Ishikawa (cell line): ENCODE measurements around the gene ATP9A.

Source experiments
- CEBPB ChIP-seq: IDR thresholded peaks from 2 replicates; pipeline ENCODE4 v1.6.1; 2012
- CREB1 ChIP-seq: IDR thresholded peaks from 2 replicates; pipeline ENCODE4 v1.6.1; 2012; ENCODE audit warnings: low read depth
- EGR1 ChIP-seq: IDR thresholded peaks from 2 replicates; pipeline ENCODE4 v1.6.1; 2012
- EP300 ChIP-seq: IDR thresholded peaks from 2 replicates; pipeline ENCODE4 v1.6.1; 2012; ENCODE audit warnings: borderline replicate concordance
- FOXM1 ChIP-seq: IDR thresholded peaks from 2 replicates; pipeline ENCODE4 v1.6.1; 2012; ENCODE audit warnings: low read depth, borderline replicate concordance
- NFIC ChIP-seq: IDR thresholded peaks from 2 replicates; pipeline ENCODE4 v1.6.1; 2012
- RAD21 ChIP-seq: IDR thresholded peaks from 2 replicates; pipeline ENCODE4 v1.6.1; 2012; ENCODE audit warnings: low read depth
- REST ChIP-seq: IDR thresholded peaks from 2 replicates; pipeline ENCODE4 v1.6.1; 2012; ENCODE audit warnings: low read depth, mild to moderate bottlenecking
- TAF1 ChIP-seq: IDR thresholded peaks from 2 replicates; pipeline ENCODE4 v1.6.1; 2012; ENCODE audit warnings: low read depth, mild to moderate bottlenecking
- TCF12 ChIP-seq: IDR thresholded peaks from 2 replicates; pipeline ENCODE4 v1.6.1; 2012; ENCODE audit warnings: low read depth
- TEAD4 ChIP-seq: IDR thresholded peaks from 2 replicates; pipeline ENCODE4 v1.6.1; 2012
- YY1 ChIP-seq: IDR thresholded peaks from 2 replicates; pipeline ENCODE4 v1.6.1; 2012; ENCODE audit warnings: low read depth
- TF ChIP-seq, protein P1 (sequence below): IDR thresholded peaks from 2 replicates; pipeline ENCODE4 v1.6.1; 2012
- TF ChIP-seq, protein P2 (sequence below): IDR thresholded peaks from 2 replicates; pipeline ENCODE4 v1.6.1; 2012

- TF ChIP-seq REST (no peak), YY1 (no peak), NFIC (no peak), TAF1 (no peak), CREB1 (no peak), EP300 (no peak), TEAD4 (no peak), EGR1 (no peak), TCF12 (no peak), FOXM1 (no peak), CEBPB (no peak), RAD21 (no peak)
- TF ChIP-seq, protein P1, sequence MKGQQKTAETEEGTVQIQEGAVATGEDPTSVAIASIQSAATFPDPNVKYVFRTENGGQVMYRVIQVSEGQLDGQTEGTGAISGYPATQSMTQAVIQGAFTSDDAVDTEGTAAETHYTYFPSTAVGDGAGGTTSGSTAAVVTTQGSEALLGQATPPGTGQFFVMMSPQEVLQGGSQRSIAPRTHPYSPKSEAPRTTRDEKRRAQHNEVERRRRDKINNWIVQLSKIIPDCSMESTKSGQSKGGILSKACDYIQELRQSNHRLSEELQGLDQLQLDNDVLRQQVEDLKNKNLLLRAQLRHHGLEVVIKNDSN: no peak
- TF ChIP-seq, protein P2, sequence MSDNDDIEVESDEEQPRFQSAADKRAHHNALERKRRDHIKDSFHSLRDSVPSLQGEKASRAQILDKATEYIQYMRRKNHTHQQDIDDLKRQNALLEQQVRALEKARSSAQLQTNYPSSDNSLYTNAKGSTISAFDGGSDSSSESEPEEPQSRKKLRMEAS: no peak
These were observed 194.5 kb downstream of the ATP9A start for GRCh38 chr20:51573576-51574243.
